Measurements from ENCODE around the gene FBXL13.

The FBXL13 gene

DNA sequence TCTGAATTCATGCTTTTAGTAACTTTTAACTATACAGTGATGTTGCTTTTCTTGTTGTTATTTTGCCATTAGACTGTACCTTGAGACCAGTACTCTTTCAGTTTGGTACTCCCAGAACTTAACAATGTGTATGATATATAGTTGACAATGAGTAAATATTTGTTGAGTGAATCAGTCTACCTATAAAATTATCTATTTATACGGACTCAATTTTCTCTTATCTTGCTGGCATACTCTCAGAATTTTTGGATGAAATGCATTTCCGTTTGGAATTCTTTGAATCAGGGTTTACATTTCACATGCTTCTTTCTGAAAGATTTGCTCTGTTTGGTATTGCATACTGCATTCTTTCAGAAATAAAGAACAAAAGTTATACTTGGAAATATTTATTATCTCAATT is 209.6 kb downstream of the FBXL13 start:
- no peak for TF ChIP-seq CTCF (IDR thresholded peaks at IDR 0.05; ENCODE audit: low read depth, low read length, missing control alignments)
- no peak overlapping the region for H3K4me3 ChIP-seq (replicated peaks; ENCODE audit: low read depth, low read length)
- no peak for DNase-seq (ENCODE audit: extremely low read depth, low read depth)

GRCh38 chr7:102860351-102860811 is 214.2 kb downstream of the FBXL13 start:
- DNase-seq (ENCODE audit: extremely low read depth, low read depth): peak; percentile 99
- H3K4me3 ChIP-seq (replicated peaks; ENCODE audit: low read depth, low read length): no peak overlapping the region
- TF ChIP-seq CTCF (IDR thresholded peaks at IDR 0.05; ENCODE audit: low read depth, low read length, missing control alignments): no peak

GRCh38 chr7:102859799-102860125 is 214.8 kb downstream of the FBXL13 start:
- no peak for TF ChIP-seq CTCF (IDR thresholded peaks at IDR 0.05; ENCODE audit: low read depth, low read length, missing control alignments)
- no peak for DNase-seq (ENCODE audit: extremely low read depth, low read depth)
- H3K4me3 ChIP-seq (replicated peaks; ENCODE audit: low read depth, low read length): no peak overlapping the region

DNA sequence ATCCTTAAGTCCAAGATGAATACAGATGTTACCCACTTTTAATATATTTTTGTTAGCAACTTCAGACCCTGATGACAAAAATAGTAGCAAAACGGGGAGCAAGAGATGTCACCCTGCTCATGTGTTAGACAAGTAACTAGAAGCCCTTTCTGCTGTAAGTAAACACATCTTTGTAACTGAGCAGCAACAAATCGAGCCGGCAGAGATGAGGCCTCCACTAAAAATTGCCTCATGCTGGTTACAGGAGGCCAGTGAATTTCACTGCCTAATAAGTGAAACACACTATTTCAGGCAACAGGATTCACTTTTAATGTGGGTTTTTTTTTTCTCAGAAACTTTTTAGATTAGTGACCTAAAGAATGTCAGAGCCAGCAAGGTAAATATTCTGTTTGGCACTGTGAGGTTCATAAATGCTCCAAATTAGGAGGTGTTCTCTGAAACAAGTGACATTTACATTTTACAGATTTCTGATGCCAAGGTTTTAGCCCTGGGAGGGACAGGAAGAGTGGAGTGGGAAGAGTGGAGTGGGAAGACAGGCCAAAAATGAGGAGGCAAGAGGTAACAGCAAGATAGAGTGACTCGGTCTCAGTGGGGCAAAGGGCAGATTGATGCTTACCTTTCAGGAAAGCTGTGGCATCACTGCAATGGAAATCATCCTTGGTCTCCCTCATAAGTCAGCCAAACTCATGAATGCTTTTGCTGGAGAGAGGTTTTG is 215.4 kb downstream of the FBXL13 start:
- TF ChIP-seq CTCF (IDR thresholded peaks at IDR 0.05; ENCODE audit: low read depth, low read length, missing control alignments): no peak
- no peak for DNase-seq (ENCODE audit: extremely low read depth, low read depth)

DNA sequence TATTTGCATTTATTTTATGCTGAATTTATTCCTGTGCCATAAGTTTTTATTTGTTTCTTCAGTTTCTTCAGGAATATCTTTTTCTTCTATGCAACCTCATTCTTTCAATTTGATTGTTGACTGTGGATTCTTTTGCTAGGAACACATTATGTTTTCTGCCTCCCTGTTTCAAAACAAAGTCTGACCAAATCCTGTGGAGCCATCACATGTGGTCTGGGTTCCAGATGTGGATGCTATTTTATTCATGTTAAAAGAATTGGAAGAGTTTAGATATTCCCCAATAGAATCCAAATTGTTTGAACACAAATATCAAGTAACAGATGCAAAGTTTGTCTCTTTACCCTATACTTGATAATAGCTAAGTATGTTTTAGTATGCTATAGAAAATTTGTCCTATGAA is 218.6 kb downstream of the FBXL13 start:
- no peak for DNase-seq (ENCODE audit: extremely low read depth, low read depth)
- TF ChIP-seq CTCF (IDR thresholded peaks at IDR 0.05; ENCODE audit: low read depth, low read length, missing control alignments): no peak
- no peak overlapping the region for H3K4me3 ChIP-seq (replicated peaks; ENCODE audit: low read depth, low read length)

More for the DNA sequence above, 215.4 kb downstream of the FBXL13 start:
- H3K4me3 ChIP-seq (replicated peaks; ENCODE audit: low read depth, low read length): no peak overlapping the region

DNA sequence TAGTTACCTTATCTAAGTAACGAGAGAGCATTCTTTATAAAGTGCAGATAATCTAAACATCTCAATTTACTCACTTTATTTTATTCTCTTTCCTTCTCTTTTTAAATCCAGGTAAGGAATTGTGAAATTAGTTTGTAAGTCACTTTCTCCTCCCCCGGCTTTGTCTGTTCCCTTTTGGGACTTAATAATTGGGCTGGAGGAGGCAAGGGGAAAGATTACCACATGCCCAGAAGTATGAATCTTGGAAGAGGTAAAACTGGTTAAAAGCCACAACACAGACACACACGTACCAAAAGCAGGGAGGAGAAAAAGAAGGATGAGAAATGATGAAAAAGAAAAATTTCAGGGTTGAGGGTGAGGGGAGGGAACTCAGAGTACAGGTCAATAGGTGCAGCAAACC is 225.1 kb downstream of the FBXL13 start:
- no peak for DNase-seq (ENCODE audit: extremely low read depth, low read depth)
- TF ChIP-seq CTCF (IDR thresholded peaks at IDR 0.05; ENCODE audit: low read depth, low read length, missing control alignments): no peak
- H3K4me3 ChIP-seq (replicated peaks; ENCODE audit: low read depth, low read length): no peak overlapping the region

GRCh38 chr7:102849079-102849478 is 225.5 kb downstream of the FBXL13 start:
- no peak for DNase-seq (ENCODE audit: extremely low read depth, low read depth)
- H3K4me3 ChIP-seq (replicated peaks; ENCODE audit: low read depth, low read length): no peak overlapping the region
- TF ChIP-seq CTCF (IDR thresholded peaks at IDR 0.05; ENCODE audit: low read depth, low read length, missing control alignments): no peak
